A673 (cell line): ENCODE measurements around the gene DNAAF8. TPM values are rescaled to one million over a fixed set of nuclear protein-coding genes. Genes with fewer than 3 reads are reported as not detected.

Experiments used
- BruUV-seq: library from RNA; stranded (reverse); fragments of 400-500 nt; replicated peaks from 2 replicates; lab custom pipeline; 2021; lab: Mats Ljungman, UMichigan
- CTCF ChIA-PET: fragments of 300-600 bp; sonication (Branson Sonifier 250); formaldehyde crosslinking; loops from one replicate; lab custom pipeline; 2022; ENCODE audit warnings: antibody characterized with exemption; lab: Charles Lee
- POLR2A ChIA-PET: fragments of 300-600 bp; sonication (Branson Sonifier 250); formaldehyde crosslinking; loops from one replicate; lab custom pipeline; 2022; ENCODE audit warnings: antibody characterized with exemption; ENCODE audit not compliant: low non-redundant PET; lab: Charles Lee
- DNase-seq: peaks from one replicate; pipeline ENCODE4 v3.0.0-alpha.2; 2015; ENCODE audit warnings: low spot score
- H3K27ac ChIP-seq: fragments of 200-600 bp; sonication (generic); 2 replicates; pipeline ENCODE4 v1.5.1; 2016; ENCODE audit warnings: mixed run types, low read depth, mild to moderate bottlenecking, mixed read lengths, antibody characterized with exemption, low read length; ENCODE audit not compliant: poor library complexity, severe bottlenecking
- H3K27me3 ChIP-seq: fragments of 200-600 bp; sonication (generic); replicated peaks from 2 replicates; pipeline ENCODE4 v1.6.1; 2017; ENCODE audit warnings: mixed run types, low read depth, mild to moderate bottlenecking, mixed read lengths, antibody characterized with exemption, low read length; ENCODE audit not compliant: insufficient read depth, poor library complexity
- H3K36me3 ChIP-seq: fragments of 200-600 bp; sonication (generic); 2 replicates; pipeline ENCODE4 v1.6.1; 2016; ENCODE audit warnings: mixed run types, mild to moderate bottlenecking, mixed read lengths, antibody characterized with exemption, low read length; ENCODE audit not compliant: insufficient read depth, poor library complexity, severe bottlenecking
- H3K4me1 ChIP-seq: fragments of 200-600 bp; sonication (generic); 2 replicates; pipeline ENCODE4 v1.6.1; 2017; ENCODE audit warnings: mixed run types, mild to moderate bottlenecking, mixed read lengths, antibody characterized with exemption, low read length; ENCODE audit not compliant: insufficient read depth, poor library complexity, severe bottlenecking
- H3K4me3 ChIP-seq: fragments of 200-600 bp; sonication (generic); 2 replicates; pipeline ENCODE4 v1.5.1; 2016; ENCODE audit warnings: low read depth, mixed run types, mild to moderate bottlenecking, mixed read lengths, low read length; ENCODE audit not compliant: poor library complexity, severe bottlenecking
- H3K9me3 ChIP-seq: fragments of 200-600 bp; sonication (generic); 2 replicates; pipeline ENCODE4 v1.6.1; 2016; ENCODE audit warnings: mixed run types, low read depth, mild to moderate bottlenecking, mixed read lengths, antibody characterized with exemption, low read length; ENCODE audit not compliant: poor library complexity, severe bottlenecking
- EZH2 ChIP-seq: fragments of 200-600 bp; sonication (generic); IDR thresholded peaks from 2 replicates; pipeline ENCODE4 v1.6.1; 2017; ENCODE audit warnings: borderline replicate concordance, low read depth, mild to moderate bottlenecking, mixed read lengths, antibody characterized with exemption, low read length; ENCODE audit not compliant: poor library complexity, severe bottlenecking
- intact Hi-C: fragments of 100-400 bp; cut with micrococcal nuclease; formaldehyde crosslinking; loops from one replicate; pipeline ENCODE4 v1.10.0; 2022; ENCODE audit not compliant: unreplicated experiment
- total RNA-seq: library from RNA; stranded (reverse); gene quantifications from 2 replicates; pipeline ENCODE4 v1.2.3, GENCODE V29; 2021
- TF ChIP-seq, protein P1 (sequence below): fragments of 300-800, 200-600 bp; sonication (generic); conservative IDR thresholded peaks from 2 replicates; pipeline ENCODE4 v1.5.1; 2017; ENCODE audit warnings: low read depth, mild to moderate bottlenecking, antibody characterized with exemption, low read length, moderate library complexity, mixed read lengths

The DNAAF8 gene
- total RNA-seq, 1 experiment from 2014 or later, result 0.15 TPM

DNA sequence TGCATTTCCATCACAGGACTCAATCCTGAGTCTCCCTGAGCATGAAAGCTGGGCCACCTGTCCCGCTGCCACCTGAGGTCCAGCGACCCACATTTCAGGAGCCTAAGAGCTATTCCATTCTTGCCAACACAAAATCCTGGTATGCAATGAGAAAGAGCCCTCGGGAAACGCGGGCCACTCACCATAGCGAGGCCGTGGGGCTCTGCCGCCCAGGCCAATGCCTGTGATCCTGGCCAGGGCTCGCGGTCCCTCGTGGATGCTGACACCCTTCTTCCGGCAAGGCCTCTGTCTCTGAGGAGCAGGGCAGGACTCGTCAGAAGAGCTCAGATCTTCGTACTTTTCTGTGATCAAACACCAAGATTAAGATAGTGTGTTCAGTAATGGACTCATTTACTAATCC, 29.4 kb upstream of the DNAAF8 start:
- Histone ChIP-seq H3K4me1 (no peaks in the 10 kb centered on the region), H3K4me3 (no peak overlapping the region), H3K27ac (no peak overlapping the region), H3K9me3 (no peaks in the 10 kb centered on the region), H3K27me3 (no peaks in the 10 kb centered on the region), H3K36me3 (peaks cover 25% of the 10 kb centered on the region)
- POLR2A ChIA-PET, result no interaction called here
- no peak for DNase-seq
- no TSS peak for BruUV-seq
- intact Hi-C loops, result no loop called here
- TF ChIP-seq, protein P1, sequence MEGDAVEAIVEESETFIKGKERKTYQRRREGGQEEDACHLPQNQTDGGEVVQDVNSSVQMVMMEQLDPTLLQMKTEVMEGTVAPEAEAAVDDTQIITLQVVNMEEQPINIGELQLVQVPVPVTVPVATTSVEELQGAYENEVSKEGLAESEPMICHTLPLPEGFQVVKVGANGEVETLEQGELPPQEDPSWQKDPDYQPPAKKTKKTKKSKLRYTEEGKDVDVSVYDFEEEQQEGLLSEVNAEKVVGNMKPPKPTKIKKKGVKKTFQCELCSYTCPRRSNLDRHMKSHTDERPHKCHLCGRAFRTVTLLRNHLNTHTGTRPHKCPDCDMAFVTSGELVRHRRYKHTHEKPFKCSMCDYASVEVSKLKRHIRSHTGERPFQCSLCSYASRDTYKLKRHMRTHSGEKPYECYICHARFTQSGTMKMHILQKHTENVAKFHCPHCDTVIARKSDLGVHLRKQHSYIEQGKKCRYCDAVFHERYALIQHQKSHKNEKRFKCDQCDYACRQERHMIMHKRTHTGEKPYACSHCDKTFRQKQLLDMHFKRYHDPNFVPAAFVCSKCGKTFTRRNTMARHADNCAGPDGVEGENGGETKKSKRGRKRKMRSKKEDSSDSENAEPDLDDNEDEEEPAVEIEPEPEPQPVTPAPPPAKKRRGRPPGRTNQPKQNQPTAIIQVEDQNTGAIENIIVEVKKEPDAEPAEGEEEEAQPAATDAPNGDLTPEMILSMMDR, result no peak
- no peak for TF ChIP-seq EZH2
- CTCF ChIA-PET, result interaction anchor here (0.6 kb wide), 1 partner anchor 13 kb away, joined by 3 read pairs; no protein-coding TSS in a partner anchor

DNA sequence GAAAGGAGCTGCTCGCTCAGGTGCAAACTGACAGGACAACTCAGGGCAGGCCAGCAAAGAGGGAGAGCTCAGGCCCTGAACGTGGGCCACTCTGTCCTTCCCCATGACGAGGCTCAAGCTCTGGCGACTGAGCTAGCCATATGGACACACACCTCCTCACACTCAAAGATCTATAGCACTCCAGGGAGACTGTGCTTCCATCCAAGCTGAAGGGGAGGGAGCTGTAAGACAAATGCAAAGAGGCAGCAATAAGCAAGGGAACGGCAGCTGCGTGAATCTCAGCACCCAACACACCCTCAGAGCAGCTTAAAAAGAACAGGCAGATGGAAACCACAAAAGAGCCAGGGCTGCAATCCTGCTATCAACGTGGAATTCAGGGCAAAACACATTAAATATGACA, 27.5 kb upstream of the DNAAF8 start:
- BruUV-seq, result no TSS peak
- H3K36me3 ChIP-seq, result peaks cover 18% of the 10 kb centered on the region
- H3K27ac ChIP-seq, result no peak overlapping the region
- no peaks in the 10 kb centered on the region for H3K9me3 ChIP-seq
- DNase-seq, result no peak
- H3K4me3 ChIP-seq, result no peak overlapping the region
- H3K4me1 ChIP-seq, result no peaks in the 10 kb centered on the region
- CTCF ChIA-PET, result interaction anchor here (0.7 kb wide), 1 partner anchor 91 kb away, joined by 8 read pairs; no protein-coding TSS in a partner anchor
- no peaks in the 10 kb centered on the region for H3K27me3 ChIP-seq
- TF ChIP-seq EZH2, result no peak
- TF ChIP-seq, protein P1, result no peak
- POLR2A ChIA-PET, result no interaction called here
- intact Hi-C loops, result no loop called here

- no peak for DNase-seq
- intact Hi-C loops, result no loop called here
- TF ChIP-seq, protein P1, result no peak
- TF ChIP-seq EZH2, result no peak
Measured at GRCh38 chr16:4709481-4709880, 24.9 kb upstream of the DNAAF8 start.

More at GRCh38 chr16:4709481-4709880, 24.9 kb upstream of the DNAAF8 start:
- Histone ChIP-seq H3K9me3 (no peaks in the 10 kb centered on the region), H3K36me3 (peaks cover 17% of the 10 kb centered on the region), H3K4me3 (no peak overlapping the region), H3K27me3 (no peaks in the 10 kb centered on the region), H3K27ac (no peak overlapping the region), H3K4me1 (no peaks in the 10 kb centered on the region)
- ChIA-PET POLR2A (no interaction called here), CTCF (no interaction called here)
- BruUV-seq, result no TSS peak
